Ishikawa (cell line): ENCODE measurements around the gene KCNJ11.

ENCODE experiments used
- CEBPB ChIP-seq: IDR thresholded peaks from 2 replicates; pipeline ENCODE4 v1.6.1; 2012
- CREB1 ChIP-seq: IDR thresholded peaks from 2 replicates; pipeline ENCODE4 v1.6.1; 2012; ENCODE audit warnings: low read depth
- EGR1 ChIP-seq: IDR thresholded peaks from 2 replicates; pipeline ENCODE4 v1.6.1; 2012
- EP300 ChIP-seq: IDR thresholded peaks from 2 replicates; pipeline ENCODE4 v1.6.1; 2012; ENCODE audit warnings: borderline replicate concordance
- FOXM1 ChIP-seq: IDR thresholded peaks from 2 replicates; pipeline ENCODE4 v1.6.1; 2012; ENCODE audit warnings: low read depth, borderline replicate concordance
- MAX ChIP-seq: IDR thresholded peaks from 2 replicates; pipeline ENCODE4 v1.6.1; 2012
- NFIC ChIP-seq: IDR thresholded peaks from 2 replicates; pipeline ENCODE4 v1.6.1; 2012
- RAD21 ChIP-seq: IDR thresholded peaks from 2 replicates; pipeline ENCODE4 v1.6.1; 2012; ENCODE audit warnings: low read depth
- REST ChIP-seq: IDR thresholded peaks from 2 replicates; pipeline ENCODE4 v1.6.1; 2012; ENCODE audit warnings: low read depth, mild to moderate bottlenecking
- TAF1 ChIP-seq: IDR thresholded peaks from 2 replicates; pipeline ENCODE4 v1.6.1; 2012; ENCODE audit warnings: low read depth, mild to moderate bottlenecking
- TCF12 ChIP-seq: IDR thresholded peaks from 2 replicates; pipeline ENCODE4 v1.6.1; 2012; ENCODE audit warnings: low read depth
- TEAD4 ChIP-seq: IDR thresholded peaks from 2 replicates; pipeline ENCODE4 v1.6.1; 2012
- USF1 ChIP-seq: IDR thresholded peaks from 2 replicates; pipeline ENCODE4 v1.6.1; 2012
- YY1 ChIP-seq: IDR thresholded peaks from 2 replicates; pipeline ENCODE4 v1.6.1; 2012; ENCODE audit warnings: low read depth
- ZBTB7A ChIP-seq: IDR thresholded peaks from 2 replicates; pipeline ENCODE4 v1.6.1; 2012; ENCODE audit warnings: low read depth

The KCNJ11 gene

GRCh38 chr11:17366495-17366894, 22.0 kb downstream of the KCNJ11 start:
- TF ChIP-seq FOXM1 (no peak), CREB1 (no peak)

GRCh38 chr11:17354601-17354991, 33.9 kb downstream of the KCNJ11 start:
- TF ChIP-seq TCF12 = no peak
- peak; percentile 41 for TF ChIP-seq RAD21
- no peak for TF ChIP-seq NFIC
- TF ChIP-seq MAX = no peak

- TF ChIP-seq TEAD4 (peak; percentile 26; the same call in 1 of the 2 replicates), EGR1 (no peak)
These were observed 34.4 kb downstream of the KCNJ11 start for GRCh38 chr11:17353821-17354600.

- no peak for TF ChIP-seq TEAD4
- TF ChIP-seq ZBTB7A = peak; percentile 82
- TF ChIP-seq USF1 = no peak
- TF ChIP-seq FOXM1 = no peak
- TF ChIP-seq NFIC = no peak
- 0 out of 2 replicates have a peak, but pooled peaks have one; percentile 17 for TF ChIP-seq TCF12
- no peak for TF ChIP-seq TAF1
- peak; percentile 5; the same call in 1 of the 2 replicates for TF ChIP-seq YY1
- peak; percentile 83 for TF ChIP-seq MAX
These were observed 35.3 kb downstream of the KCNJ11 start for GRCh38 chr11:17352950-17353820.

- TF ChIP-seq MAX (peak; percentile 52; the same call in 1 of the 2 replicates), CEBPB (0 out of 2 replicates have a peak, but pooled peaks have one; percentile 40), REST (no peak), USF1 (peak; percentile 27; the same call in 1 of the 2 replicates)
These were observed 36.8 kb downstream of the KCNJ11 start, which contains the start of gene NCR3LG1 for GRCh38 chr11:17351510-17352176. Gene NCR3LG1 (plus strand): TSS chr11:17351800. CDS start chr11:17351970, 170 bp downstream.

- TF ChIP-seq TAF1 (no peak), CREB1 (no peak), YY1 (no peak), EGR1 (no peak), EP300 (no peak), REST (no peak), NFIC (no peak)
These were observed 37.3 kb downstream of the KCNJ11 start for GRCh38 chr11:17351172-17351509.
